ENCODE data around the gene PTEN.
"Not testable (repeated sequence)": the region's sequence is repeated elsewhere in the genome, so short reads cannot be mapped to it uniquely, and the experiment has no call there.

PTEN gene

GRCh38 chr10:87869773-87870551 lies 6.5 kb downstream of the PTEN start:
- DNase-seq (ENCODE audit: low read depth in 2 of 2, low spot score in 1 of 2) = no peak

- DNase-seq (ENCODE audit: low read depth in 2 of 2, low spot score in 1 of 2) = no peak
These were observed 9.4 kb downstream of the PTEN start for GRCh38 chr10:87872828-87873227.

- no peak for DNase-seq (ENCODE audit: low read depth in 2 of 2, low spot score in 1 of 2)
These were observed 10.2 kb downstream of the PTEN start for GRCh38 chr10:87873656-87874055.

GRCh38 chr10:87875929-87876571 lies 12.6 kb downstream of the PTEN start:
- no peak for DNase-seq (ENCODE audit: low read depth in 2 of 2, low spot score in 1 of 2)

- DNase-seq (ENCODE audit: low read depth in 2 of 2, low spot score in 1 of 2) = no peak
These were observed 15.4 kb downstream of the PTEN start for GRCh38 chr10:87878664-87879459.

- no peak for DNase-seq (ENCODE audit: low read depth in 2 of 2, low spot score in 1 of 2)
These were observed 16.9 kb downstream of the PTEN start for GRCh38 chr10:87880336-87880735.

- not testable (repeated sequence) for DNase-seq (ENCODE audit: low read depth in 2 of 2, low spot score in 1 of 2)
These were observed 18.1 kb downstream of the PTEN start for GRCh38 chr10:87881373-87882059.

- no peak for DNase-seq (ENCODE audit: low read depth in 2 of 2, low spot score in 1 of 2)
These were observed 19.3 kb downstream of the PTEN start for GRCh38 chr10:87882555-87883294.

GRCh38 chr10:87886635-87887034 lies 23.2 kb downstream of the PTEN start:
- DNase-seq (ENCODE audit: low read depth in 2 of 2, low spot score in 1 of 2) = no peak

- DNase-seq (ENCODE audit: low read depth in 2 of 2, low spot score in 1 of 2) = no peak
These were observed 23.7 kb downstream of the PTEN start for GRCh38 chr10:87887146-87887545.

- DNase-seq (ENCODE audit: low read depth in 2 of 2, low spot score in 1 of 2) = no peak
These were observed 24.3 kb downstream of the PTEN start for GRCh38 chr10:87887548-87888289.

GRCh38 chr10:87895430-87895829 lies 32.0 kb downstream of the PTEN start:
- DNase-seq (ENCODE audit: low read depth in 2 of 2, low spot score in 1 of 2) = no peak

- no peak for DNase-seq (ENCODE audit: low read depth in 2 of 2, low spot score in 1 of 2)
These were observed 32.8 kb downstream of the PTEN start for GRCh38 chr10:87896216-87896615.

- not testable (repeated sequence) for DNase-seq (ENCODE audit: low read depth in 2 of 2, low spot score in 1 of 2)
These were observed 34.5 kb downstream of the PTEN start for GRCh38 chr10:87897957-87898356.

GRCh38 chr10:87903396-87903795 lies 40.0 kb downstream of the PTEN start:
- DNase-seq (ENCODE audit: low read depth in 2 of 2, low spot score in 1 of 2) = not testable (repeated sequence)

- DNase-seq (ENCODE audit: low read depth in 2 of 2, low spot score in 1 of 2) = no peak
These were observed 49.9 kb downstream of the PTEN start for GRCh38 chr10:87913156-87913921.

GRCh38 chr10:87915406-87915805 lies 52.0 kb downstream of the PTEN start:
- DNase-seq (ENCODE audit: low read depth in 2 of 2, low spot score in 1 of 2) = no peak

GRCh38 chr10:87915989-87916388 lies 52.6 kb downstream of the PTEN start:
- DNase-seq (ENCODE audit: low read depth in 2 of 2, low spot score in 1 of 2) = no peak

GRCh38 chr10:87916515-87916914 lies 53.1 kb downstream of the PTEN start:
- DNase-seq (ENCODE audit: low read depth in 2 of 2, low spot score in 1 of 2) = no peak
